Nucleus accumbens (tissue), 56 donors: ENCODE results near the gene TULP1.
"Not testable (repeated sequence)": the region's sequence is repeated elsewhere in the genome, so short reads cannot be mapped to it uniquely, and the experiment has no call there.

ENCODE experiments used
- DNase-seq, 56 donors: peaks; one replicate each; lab custom pipeline; 2025; lab: John Stamatoyannopoulos, UW

Gene TULP1

GRCh38 chr6:35512740-35513139 is at the start of gene TULP1:
TSS of gene TULP1 (minus strand) at chr6:35512896. CDS start at chr6:35512858, 38 bp downstream.
- DNase-seq, result no peak

GRCh38 chr6:35562060-35562459 is 49.4 kb upstream of the TULP1 start:
- peak in 2 of 56 donors; percentile 4 to 7 for DNase-seq

- DNase-seq, result no peak
Measured at GRCh38 chr6:35561113-35561512, 48.4 kb upstream of the TULP1 start.

- no peak for DNase-seq
Measured at GRCh38 chr6:35558571-35558970, 45.9 kb upstream of the TULP1 start.

GRCh38 chr6:35557239-35557638 is 44.5 kb upstream of the TULP1 start:
- no peak for DNase-seq

- no peak for DNase-seq
Measured at GRCh38 chr6:35554811-35555210, 42.1 kb upstream of the TULP1 start.

- no peak for DNase-seq
Measured at GRCh38 chr6:35553315-35553714, 40.6 kb upstream of the TULP1 start.

GRCh38 chr6:35552285-35552917 is 39.7 kb upstream of the TULP1 start:
- no peak for DNase-seq

GRCh38 chr6:35550437-35550836 is 37.7 kb upstream of the TULP1 start:
- DNase-seq, result no peak

- DNase-seq, result no peak
Measured at GRCh38 chr6:35547676-35548075, 35.0 kb upstream of the TULP1 start.

- DNase-seq, result no peak
Measured at GRCh38 chr6:35544769-35545361, 32.2 kb upstream of the TULP1 start.

- no peak for DNase-seq
Measured at GRCh38 chr6:35543459-35544193, 30.9 kb upstream of the TULP1 start.

- no peak for DNase-seq
Measured at GRCh38 chr6:35541836-35542235, 29.1 kb upstream of the TULP1 start.

- DNase-seq, result no peak
Measured at GRCh38 chr6:35539223-35539622, 26.5 kb upstream of the TULP1 start.

GRCh38 chr6:35535847-35536246 is 23.2 kb upstream of the TULP1 start:
- not testable (repeated sequence) for DNase-seq

GRCh38 chr6:35534407-35535170 is 21.9 kb upstream of the TULP1 start:
- no peak for DNase-seq

GRCh38 chr6:35533981-35534380 is 21.3 kb upstream of the TULP1 start:
- DNase-seq, result no peak

- DNase-seq, result no peak
Measured at GRCh38 chr6:35532126-35532525, 19.4 kb upstream of the TULP1 start.

- DNase-seq, result no peak
Measured at GRCh38 chr6:35524380-35525020, 11.8 kb upstream of the TULP1 start.
